Ovary (tissue), 3 donors: ENCODE data around the gene TATDN2.

Source experiments
- CTCF ChIP-seq, 3 donors: fragments of 450-650 bp in 2 of 3; fragments of 200-600 bp in 1 of 3; IDR thresholded peaks; one replicate each; pipeline versions ENCODE4 v1.5.1 to v1.8.0; 2016 to 2022; ENCODE audit warnings: antibody characterized with exemption in 3 of 3, mild to moderate bottlenecking in 1 of 3
- EP300 ChIP-seq: sonication (generic); formaldehyde crosslinking; IDR thresholded peaks from one replicate; pipeline ENCODE4 v1.6.1; 2017; ENCODE audit warnings: antibody characterized with exemption
- donor health status: DM: no; HTN: no; CAD: no.

- TF ChIP-seq CTCF (IDR thresholded peaks at IDR 0.05) (no peak), EP300 (no peak)
Measured at GRCh38 chr3:10312861-10313260, 64.6 kb downstream of the TATDN2 start.
